Measurements from ENCODE around the gene SCAP.

DNA sequence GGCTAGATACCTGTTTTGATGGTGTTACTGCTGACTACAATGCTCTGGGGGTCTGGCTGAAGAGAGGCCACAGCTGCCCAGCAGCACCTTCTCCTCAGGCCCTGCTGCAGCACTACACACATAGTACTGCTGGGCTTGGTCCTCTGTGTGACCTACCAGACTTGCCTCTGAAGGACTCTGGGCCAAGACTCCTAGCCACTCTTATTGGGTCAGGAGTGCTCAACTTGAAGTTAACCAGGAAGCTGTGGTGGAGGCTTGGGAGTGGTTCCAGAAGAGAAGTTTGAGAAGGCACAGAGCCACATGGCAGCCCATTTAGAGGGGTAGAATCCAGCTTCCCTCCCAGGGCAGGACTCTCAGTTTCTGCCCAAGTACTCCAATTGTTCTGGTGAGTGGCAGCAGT, 21.2 kb upstream of the SCAP start:
- no peak for TF ChIP-seq EZH2 (IDR thresholded peaks at IDR 0.05)
- no peak for TF ChIP-seq POLR2AphosphoS5 (IDR thresholded peaks at IDR 0.05; ENCODE audit: borderline replicate concordance, low read depth, low read length)
- TF ChIP-seq FOXP2 (optimal IDR thresholded peaks at IDR 0.05; ENCODE audit: control extremely low read depth, extremely low read length, insufficient read depth) = no peak

Data from SK-N-MC (cell line).